SHP77 treated with DMSO at 0.1 percent for 48 hours (cell line): ENCODE measurements around the gene APBA1.

Experiments used
- DNase-seq: peaks from one replicate; lab custom pipeline; 2025; lab: John Stamatoyannopoulos, UW

APBA1 gene

DNA sequence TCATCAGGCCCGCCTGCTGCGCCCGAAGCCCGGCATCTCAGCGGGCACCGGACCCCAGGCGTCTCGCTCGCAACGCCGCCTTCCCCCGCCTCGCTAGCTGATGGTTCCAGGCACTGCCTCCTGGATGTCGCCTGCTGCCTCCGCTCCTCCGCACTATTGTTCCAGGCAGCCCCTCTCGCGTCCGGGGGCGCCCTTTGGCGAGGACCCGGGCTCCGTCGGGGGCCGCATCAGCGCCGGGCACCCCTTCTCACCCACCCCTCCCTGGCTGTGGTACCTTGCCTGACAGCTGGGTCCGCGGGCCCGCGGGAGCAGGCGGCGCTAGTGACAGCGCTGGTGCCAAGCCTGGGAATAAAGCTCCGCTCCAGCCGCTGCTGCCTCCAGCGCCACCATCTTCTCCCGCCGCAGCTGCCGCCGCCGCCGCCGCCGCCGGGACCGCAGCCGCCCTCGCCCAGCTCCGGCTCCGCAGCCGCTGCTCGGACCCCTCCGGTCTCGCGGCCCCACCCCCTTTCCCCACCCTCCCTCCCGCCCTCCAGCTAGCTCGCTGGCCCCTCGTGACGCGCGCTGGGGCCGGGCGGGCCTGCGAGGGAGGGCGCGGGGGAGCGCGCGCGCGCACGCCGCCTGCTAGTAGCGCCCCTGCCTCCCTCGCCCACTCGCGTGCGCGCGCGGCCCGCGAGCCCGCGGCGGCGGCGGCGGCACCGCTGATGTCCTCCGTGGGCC lies at the start of gene APBA1:
APBA1 (minus strand) TSS at position 493 of the 717 bp plus-strand sequence.
- no peak for DNase-seq

DNA sequence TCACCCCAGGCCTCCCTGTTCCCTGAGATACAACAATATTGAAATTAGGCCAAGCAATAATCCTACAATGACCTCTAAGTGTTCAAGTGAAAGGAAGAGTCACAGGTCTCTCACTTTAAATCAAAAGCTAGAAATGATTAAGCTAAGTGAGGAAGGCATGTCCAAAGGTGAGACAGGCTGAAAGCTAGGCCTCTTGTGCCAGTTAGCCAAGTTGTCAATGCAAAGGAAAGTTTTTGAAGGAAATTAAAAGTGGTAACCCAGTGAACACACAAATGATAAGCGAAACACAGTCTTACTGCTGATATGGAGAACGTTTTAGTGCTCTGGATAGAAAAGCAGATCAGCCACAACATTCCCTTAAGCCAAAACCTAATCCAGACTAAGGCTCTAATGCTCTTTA lies 47.8 kb upstream of the APBA1 start:
- no peak for DNase-seq

DNA sequence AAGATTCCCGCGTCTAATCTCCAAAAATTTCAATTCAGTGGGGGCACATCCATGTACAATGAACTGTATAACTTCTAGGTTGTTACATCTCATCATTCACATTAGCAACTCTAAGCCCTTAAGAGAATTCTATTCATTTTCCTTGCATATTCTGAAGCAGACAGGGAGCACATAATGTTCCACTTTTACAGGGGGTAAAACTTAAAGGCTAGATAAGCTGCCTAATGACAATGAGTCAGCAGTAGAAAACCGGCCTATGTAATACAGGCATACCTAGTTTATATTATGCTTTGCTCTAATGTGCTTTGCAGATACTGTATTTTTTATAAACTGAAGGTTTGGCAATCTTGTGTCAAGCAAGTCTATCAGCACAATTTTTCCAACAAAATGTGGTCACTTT lies 47.2 kb upstream of the APBA1 start:
- DNase-seq = no peak

DNA sequence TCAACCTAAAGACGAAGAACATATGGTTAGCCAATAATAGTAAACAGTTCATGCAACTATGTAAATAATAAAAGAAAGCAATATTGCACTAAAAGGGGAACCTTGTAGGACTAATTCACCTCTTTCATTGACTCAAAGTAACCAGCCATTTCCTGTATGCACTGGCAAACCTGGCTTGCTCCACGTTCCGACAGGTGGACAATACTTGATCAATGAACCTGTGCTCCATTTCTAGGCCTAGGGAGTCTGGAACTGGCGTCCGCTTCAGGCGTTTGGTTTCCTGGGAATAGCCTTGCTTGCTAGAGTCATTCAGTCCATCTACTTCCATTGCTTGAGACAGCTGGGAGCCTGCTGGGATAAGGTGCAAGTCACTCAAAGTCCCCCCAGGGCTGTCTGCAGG lies 46.0 kb upstream of the APBA1 start:
- no peak for DNase-seq

DNA sequence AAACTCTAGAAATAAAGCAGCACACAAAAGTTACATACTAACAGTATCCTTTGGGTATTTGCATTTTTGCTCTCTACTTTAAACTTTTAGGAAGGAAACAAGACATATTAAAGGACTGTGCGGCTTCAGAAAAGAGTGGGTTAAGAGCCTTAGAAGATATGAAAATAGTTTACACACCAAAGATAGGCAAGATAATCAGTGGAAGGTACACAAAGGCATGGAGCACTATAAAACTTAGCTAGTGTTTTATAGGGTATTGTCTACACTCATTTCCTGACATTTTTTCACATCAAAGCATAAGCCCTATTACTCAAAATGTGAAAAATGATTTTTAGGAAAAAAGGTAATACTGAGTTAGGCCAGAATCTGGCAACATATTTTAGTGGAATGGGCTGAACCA lies 43.7 kb upstream of the APBA1 start:
- DNase-seq = no peak

DNA sequence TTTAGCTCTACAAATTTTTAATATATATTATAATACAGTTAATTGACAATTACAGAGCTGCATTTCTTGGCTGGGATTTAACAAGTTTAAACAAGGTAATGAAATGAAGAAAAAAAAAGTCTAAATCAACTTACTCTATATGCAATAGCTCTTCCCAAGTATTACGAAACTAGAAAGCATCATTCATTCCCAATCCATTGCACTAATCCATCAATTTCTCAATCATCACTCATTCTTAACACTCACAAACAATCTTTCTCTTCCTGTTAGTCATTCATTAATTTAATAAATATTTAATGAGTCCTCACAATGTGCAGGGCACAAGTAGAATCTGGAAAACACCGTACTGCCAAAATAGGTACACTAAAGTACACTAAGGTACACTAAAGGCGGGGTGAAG lies 42.9 kb upstream of the APBA1 start:
- DNase-seq = no peak

DNA sequence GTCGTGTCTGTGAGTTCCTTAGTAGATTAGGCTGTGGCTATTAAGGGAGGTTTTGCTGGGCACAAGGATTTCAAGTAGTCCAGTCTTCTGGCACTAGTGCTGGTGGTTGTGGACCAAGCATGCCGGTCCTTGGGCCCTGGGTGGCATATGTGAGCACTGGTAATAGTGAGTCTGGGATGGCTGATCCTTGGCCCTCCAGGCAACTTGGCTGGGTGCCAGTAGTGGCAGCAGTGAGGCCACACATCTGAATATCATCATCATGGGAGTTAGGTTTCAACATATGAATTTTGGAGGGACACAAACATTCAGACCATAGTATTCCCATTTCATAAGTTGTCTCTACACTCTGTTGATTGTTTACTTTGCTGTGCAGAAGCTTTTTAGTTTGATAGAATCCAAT lies 25.3 kb upstream of the APBA1 start:
- no peak for DNase-seq

DNA sequence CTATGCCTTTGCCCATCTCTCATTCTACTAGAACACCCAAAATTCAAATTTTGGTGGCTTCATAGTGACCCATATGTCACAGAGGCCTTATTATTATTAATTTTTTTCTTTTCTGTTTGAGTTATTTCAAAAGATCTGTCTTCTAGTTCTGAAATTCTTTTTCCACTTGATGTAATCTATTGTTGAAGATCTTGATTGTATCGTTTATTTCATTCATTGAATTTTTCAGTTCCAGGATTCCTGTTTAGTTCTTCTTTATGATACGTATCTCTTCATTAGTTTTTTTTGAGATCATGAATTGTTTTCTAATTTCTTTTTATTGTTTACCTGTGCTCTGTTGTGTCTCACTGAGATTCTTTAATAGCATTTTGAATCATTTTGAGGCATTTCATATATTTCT lies 24.6 kb upstream of the APBA1 start:
- no peak for DNase-seq

DNA sequence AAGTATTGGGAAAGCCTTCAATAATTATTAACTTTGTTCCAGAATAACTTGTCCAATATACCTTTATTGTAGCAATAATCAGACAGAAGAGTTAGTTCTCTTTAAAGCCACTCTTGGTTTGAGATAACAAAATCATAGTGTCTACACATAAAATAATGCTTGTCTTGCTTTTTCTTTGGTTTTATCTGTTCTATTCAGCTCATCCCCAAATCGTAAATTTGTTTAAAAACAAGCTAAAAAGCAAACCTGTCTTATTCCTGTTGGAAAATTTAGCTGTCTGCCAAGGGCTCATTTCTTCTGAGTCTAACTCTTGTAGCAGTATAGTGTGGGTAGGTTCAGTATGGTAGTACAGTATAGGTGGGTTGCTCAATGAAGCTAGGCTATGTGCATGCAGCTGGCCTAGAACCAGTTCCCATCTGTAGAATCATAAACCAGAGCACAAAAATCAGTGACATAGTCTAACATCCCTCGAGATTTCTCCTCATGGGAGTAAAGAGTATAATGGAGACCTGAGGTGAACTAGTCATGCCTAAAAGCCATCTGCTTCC lies 17.9 kb upstream of the APBA1 start:
- DNase-seq = no peak

DNA sequence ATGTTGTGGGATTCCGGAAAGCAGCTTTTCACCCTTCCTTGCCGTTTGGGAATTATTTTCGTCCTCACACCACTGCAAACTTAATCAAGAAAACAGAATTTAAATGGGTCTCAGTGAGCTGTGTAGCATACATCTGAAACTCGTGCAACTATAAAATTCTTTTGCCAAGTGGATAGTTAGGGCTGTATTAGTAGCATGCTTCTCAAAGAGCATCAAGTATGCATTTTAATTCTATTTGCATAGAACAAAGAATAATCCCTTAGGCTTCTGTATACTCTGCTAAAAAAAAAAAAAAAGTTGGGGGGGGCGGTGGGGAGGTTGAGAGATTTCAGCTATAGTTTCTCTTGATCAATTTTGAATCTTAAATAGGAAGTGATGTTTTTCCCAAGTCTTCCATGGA lies 11.8 kb upstream of the APBA1 start:
- DNase-seq = no peak

DNA sequence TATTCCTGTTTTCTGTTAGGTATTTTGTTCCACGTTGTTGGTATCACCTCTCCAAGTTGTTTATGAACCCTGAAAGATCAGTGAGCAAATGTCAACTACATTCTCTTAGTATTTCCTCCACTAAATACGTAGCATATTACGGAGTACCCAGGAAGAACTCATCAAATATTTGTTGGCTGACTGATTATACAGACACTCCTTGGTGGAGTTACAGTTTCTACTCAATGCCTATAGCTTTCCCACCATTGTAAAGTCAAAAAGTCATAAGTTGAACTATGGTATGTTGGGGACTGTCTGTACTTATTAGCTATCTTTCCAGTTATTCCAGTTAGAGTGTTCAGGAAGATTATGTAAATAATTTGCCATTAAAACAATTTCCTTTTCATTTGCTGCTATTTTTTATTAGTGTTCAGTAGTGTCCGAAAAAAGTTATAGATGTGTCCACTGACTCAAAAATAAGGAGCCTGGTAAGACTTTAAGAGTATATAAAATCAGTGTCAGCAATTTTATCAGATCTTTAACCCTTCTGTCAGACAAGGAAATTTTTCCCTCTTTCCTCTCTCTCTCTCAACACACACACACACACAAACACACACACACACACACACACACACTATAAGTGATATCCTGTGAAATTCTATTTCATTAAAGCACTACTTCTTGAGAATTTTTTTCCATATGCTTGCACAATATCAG lies 6.8 kb upstream of the APBA1 start:
- no peak for DNase-seq

DNA sequence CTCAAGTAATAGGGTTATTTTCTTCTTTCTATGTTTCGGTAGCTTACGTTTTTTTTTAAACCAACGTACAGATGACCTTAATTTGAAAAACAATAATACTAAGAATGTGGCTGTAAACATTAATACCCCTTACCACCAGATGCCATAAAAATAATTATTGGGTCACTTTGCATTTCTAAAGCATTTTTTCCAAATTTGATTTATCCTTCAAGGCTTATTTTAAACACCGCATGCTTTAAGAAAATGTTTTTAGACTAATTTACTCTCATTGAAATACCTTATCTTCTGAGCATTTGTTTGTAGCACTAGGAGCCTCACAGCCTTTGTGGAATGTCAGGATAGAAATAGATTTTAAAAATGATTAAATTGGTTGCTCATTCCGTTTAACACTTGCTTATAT lies 5.8 kb upstream of the APBA1 start:
- DNase-seq = no peak

DNA sequence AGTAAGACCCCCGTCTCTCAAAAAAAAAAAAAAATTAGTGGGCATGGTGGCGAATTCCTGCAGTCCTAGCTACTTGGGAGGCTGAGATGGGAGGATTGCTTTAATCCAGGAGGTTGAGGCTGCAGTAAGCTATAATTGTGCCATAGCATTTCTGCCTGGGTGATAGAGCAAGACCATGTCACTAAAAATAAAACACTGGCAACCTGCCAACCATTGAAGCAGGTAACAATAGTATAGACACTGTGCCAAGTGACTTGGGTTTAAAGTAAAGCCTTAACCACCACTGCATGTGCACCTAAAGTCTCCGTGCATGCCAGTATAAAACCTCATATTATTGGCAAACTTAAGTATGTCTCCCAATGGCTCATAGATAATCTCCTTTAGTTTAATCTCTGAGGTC lies 3.4 kb upstream of the APBA1 start:
- DNase-seq = no peak

DNA sequence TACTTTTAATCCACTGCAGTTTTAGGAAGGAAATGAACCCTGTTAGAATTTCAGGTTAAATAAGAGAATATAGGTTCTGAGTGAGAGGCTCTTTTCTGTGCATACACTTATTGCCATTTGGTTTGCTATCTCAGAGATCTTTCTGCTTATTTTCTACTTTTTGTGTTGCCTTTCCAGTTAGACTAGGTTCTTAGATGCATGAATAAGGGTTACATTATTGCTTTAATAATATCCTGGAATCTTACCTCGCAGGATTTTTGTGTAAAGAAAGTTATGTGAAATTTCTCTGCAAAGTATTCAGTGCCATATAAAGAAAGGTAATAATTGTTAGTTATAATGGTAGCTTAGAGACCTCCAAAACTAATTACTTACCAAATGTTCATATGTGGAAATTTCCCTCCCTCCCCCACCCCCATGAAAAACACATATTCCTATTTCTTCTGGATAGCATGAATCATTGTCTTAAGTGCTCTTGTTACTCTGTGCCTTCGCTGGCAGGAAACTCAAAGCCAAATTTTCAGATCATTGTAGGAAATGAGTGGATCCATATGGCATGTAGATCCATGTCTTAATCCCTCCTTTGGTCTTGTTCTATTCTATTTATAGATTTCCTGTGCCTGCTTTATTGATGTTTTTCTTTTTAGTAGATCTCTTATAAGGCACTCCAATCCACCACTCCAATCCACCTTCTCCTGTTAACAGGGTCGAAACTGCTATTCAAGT lies 2.7 kb upstream of the APBA1 start:
- DNase-seq = no peak

DNA sequence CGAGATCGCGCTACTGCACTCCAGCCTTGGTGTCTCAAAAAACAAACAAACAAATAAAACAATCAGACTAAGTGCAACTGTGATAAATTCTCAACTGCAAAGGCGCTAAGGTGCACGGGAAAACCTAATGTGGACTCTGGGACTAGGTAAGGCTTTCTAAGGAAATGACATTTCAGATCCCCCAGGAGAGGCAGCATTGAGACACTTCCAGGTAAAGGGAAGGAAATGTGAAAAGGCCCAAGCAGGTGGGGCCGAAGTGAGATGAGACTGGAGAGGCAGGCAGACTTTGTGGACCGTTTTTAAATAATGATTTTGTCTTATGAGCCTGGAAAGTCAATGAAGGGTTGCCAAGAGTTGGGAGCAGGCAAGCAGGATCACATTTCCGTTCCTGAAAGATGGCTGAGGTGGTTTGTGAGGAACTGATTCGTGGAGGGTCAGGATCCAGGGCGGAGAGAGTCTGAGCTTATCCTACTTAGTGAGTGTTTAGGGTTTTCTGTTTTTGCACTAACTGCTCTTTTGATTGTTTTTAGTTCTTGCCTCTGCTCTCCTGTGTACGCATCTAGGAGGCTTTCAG lies 2.0 kb upstream of the APBA1 start:
- DNase-seq = no peak

DNA sequence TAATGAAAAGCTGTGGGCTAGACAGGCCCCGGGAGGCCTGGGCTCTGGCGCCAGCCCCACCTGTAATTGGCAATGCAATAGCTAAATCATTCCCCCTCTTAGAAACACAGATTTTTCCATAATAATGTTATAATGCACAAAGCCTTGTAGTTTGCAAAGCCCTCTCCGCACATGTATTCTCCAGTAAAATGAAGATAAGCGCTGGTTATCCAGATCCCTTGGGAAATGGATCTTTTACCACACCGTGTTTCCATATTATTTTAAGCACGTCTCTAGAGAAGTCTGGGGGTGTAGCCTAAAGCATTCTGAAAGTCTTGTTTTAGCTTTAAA lies 1.1 kb upstream of the APBA1 start:
- DNase-seq = peak; percentile 27

DNA sequence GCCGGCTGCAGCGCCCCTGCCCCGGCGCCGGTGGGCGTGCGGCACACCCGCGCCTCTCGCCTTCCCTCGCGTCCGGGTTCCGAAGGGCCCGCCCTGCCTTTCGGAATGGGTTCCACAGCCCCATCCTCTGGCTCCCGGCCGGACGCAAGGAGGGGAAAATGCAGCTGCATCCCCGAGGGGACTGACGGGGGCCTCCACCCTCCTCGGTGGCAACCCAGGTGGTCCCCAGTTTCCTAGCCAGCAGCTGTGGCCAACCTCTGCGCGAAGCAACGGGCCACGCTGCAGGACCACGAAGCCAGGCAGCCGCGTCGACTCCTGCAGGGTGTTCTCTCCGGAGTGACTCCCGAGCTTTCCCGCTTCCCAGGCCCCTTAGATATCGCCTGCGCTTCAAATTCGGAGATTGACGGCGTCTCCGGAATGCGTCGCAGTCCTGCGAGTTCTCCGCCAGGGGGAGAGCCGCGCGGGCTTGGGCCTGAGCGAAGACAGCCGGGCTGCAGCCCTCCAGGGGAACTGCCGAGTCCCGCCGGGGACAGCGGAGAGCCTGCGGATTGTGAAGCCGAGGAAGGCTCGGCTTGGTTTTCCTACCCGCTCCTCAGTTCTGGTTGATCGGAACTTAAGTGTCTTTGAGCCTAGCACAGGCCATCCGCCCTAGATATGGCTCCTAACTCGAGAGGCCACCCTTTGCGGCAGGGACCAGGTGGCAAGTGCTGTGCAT lies 582 bp upstream of the APBA1 start:
- DNase-seq = peak; percentile 27

DNA sequence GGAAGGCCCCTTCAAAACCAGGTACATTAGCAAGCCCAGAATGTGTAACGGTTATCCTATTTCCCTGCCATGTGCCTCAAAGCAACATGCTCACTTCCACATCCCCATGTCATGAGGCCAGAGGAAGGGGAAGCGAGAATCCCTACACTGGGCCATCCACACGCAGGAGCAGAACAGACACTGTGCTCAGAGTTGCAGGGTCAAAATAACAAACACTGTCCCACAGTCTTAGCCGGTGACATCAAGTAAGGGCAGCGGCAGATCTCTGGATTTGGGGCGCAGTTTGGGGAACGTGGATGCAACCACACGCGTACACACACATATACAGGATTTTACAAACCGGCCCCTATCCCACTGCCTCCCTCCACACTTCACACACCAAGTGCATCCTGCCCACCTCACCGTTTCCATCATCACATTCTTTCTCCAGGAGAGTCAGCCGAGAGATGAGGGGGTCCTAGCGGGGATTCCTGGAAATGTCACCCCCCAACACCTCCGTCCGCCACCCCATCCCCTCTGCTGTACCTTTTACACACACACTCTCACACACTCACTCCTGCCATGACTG lies 776 bp downstream of the APBA1 start:
- DNase-seq = no peak

DNA sequence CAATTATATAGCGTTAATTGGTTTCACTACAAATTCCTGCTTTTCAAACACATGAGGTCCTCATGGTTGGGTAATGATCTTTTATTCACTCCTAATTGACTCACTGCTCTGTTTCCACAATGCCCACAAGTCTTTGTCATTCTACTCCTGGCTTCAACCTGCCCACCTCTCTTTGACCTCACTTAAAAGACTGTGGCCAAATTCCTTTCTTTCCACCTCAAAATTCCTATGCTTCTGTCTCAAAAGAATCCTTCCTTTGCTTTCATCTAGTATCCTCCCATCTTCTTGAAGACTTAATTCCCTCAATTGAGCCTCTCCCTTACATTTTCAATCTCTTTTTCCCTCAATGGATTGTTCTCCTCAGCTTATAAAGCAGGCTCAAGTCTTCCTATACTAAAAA lies 4.9 kb downstream of the APBA1 start:
- DNase-seq = no peak

DNA sequence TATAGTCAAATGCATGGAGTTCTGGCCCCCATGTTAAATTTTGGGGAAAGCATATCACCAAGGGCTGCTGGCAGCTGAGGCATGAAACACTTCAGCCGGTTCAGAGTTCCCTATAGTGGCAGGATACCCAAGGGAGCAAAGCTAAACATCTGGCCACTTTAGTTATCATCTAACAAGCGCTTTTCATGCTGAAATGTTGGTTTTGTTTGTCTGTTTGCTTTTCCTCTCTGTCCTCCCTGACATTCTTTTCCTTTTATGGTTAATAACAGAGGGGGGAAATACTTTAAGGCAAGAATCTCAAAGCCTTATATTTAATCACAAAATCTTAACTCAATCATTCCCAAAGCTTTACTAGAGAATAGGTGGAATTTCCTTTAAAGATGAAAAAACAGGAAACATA lies 11.9 kb downstream of the APBA1 start:
- no peak for DNase-seq

DNA sequence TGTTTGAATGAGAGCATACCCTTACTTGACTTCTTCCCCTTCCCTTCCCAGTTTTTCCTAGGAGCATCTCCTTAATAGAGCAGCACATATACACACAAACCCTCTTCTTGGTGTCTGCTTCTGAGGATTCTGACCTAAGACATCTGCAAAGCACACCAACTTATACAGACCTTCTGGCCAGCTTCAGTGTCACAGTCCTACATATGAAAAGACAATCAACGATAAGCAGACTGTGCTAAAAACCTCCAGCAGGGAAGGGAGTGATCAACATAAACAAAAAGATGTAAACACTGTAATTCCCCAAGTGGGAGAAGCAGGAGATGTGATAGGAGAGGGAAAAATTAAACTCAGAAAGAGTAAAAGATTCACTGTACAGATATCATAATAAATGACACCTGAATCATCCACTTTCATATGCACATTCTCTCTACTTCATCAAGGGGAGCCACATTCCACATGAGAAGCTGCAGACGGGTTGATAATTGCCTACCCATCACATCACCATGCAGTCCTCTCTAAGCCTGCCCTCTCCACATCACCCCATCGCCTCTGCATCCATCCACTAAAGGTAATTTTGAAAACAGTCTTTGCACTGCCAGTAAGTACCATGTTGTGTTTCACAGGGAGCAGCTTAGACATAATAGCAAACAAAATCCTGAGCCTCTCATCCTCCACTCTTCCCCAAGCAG lies 13.0 kb downstream of the APBA1 start:
- DNase-seq = no peak
